Ascending aorta (tissue), 2 donors: ENCODE data around the gene PHPT1. TPM values are rescaled to one million over a fixed set of nuclear protein-coding genes. Genes with fewer than 3 reads are reported as not detected.
"Not testable (repeated sequence)": the region's sequence is repeated elsewhere in the genome, so short reads cannot be mapped to it uniquely, and the experiment has no call there.

Experiments used
- DNase-seq, 2 donors: peaks; one replicate each; pipeline ENCODE4 v3.0.0-alpha.2; 2019; ENCODE audit warnings: low spot score in 2 of 2
- H3K27ac ChIP-seq, 2 donors: fragments of 200-600 bp; sonication (generic); one replicate each; pipeline ENCODE4 v1.5.1; 2016 to 2017; ENCODE audit warnings: mild to moderate bottlenecking in 1 of 2
- H3K27me3 ChIP-seq: fragments of 200-600 bp; sonication (generic); one replicate; pipeline ENCODE4 v1.5.1; 2017
- H3K36me3 ChIP-seq, 2 donors: fragments of 200-600 bp; sonication (generic); one replicate each; pipeline ENCODE4 v1.5.1; 2016
- H3K4me1 ChIP-seq, 2 donors: fragments of 200-600 bp; sonication (generic); one replicate each; pipeline ENCODE4 v1.5.1; 2016 to 2017; ENCODE audit warnings: mild to moderate bottlenecking in 1 of 2
- H3K4me3 ChIP-seq, 2 donors: fragments of 200-600 bp; sonication (generic); one replicate each; pipeline ENCODE4 v1.5.1; 2016 to 2017; ENCODE audit warnings: mild to moderate bottlenecking in 1 of 2
- H3K9me3 ChIP-seq, 2 donors: fragments of 200-600 bp; sonication (generic); one replicate each; pipeline ENCODE4 v1.5.1; 2016
- intact Hi-C: fragments of 100-400 bp; cut with DNase I; formaldehyde crosslinking; loops from one replicate; pipeline ENCODE4 v1.15.1; 2023
- total RNA-seq: library from RNA; depleted of rRNA; stranded (reverse); fragments of >200 nt; gene quantifications from one replicate; pipeline ENCODE4 v1.1.0, GENCODE V29; 2016
- TF ChIP-seq, protein P1 (sequence below), 3 experiments: fragments of 200-600 bp in 2 of 3; fragments of 450-650 bp in 1 of 3; sonication (generic) in 2 of 3; IDR thresholded peaks; one replicate each; pipeline ENCODE4 v1.5.1; 2016 to 2019; ENCODE audit warnings: antibody characterized with exemption in 3 of 3, mild to moderate bottlenecking in 1 of 3, moderate library complexity in 1 of 3

Gene PHPT1
- total RNA-seq, 1 donor from 2014 or later = 108 TPM

- H3K27me3 ChIP-seq = no peaks in the 10 kb centered on the region
- H3K9me3 ChIP-seq = no peaks in the 10 kb centered on the region
- peaks cover 33 to 34% of the 10 kb centered on the region in 2 donors for H3K36me3 ChIP-seq
- DNase-seq = no peak
- TF ChIP-seq, protein P1, sequence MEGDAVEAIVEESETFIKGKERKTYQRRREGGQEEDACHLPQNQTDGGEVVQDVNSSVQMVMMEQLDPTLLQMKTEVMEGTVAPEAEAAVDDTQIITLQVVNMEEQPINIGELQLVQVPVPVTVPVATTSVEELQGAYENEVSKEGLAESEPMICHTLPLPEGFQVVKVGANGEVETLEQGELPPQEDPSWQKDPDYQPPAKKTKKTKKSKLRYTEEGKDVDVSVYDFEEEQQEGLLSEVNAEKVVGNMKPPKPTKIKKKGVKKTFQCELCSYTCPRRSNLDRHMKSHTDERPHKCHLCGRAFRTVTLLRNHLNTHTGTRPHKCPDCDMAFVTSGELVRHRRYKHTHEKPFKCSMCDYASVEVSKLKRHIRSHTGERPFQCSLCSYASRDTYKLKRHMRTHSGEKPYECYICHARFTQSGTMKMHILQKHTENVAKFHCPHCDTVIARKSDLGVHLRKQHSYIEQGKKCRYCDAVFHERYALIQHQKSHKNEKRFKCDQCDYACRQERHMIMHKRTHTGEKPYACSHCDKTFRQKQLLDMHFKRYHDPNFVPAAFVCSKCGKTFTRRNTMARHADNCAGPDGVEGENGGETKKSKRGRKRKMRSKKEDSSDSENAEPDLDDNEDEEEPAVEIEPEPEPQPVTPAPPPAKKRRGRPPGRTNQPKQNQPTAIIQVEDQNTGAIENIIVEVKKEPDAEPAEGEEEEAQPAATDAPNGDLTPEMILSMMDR (IDR thresholded peaks at IDR 0.05) = no peak
- H3K4me3 ChIP-seq = peak overlapping the region; percentile 81 to 97
- intact Hi-C loops = no loop called here
- H3K27ac ChIP-seq = peak overlapping the region; percentile 86 to 91
- H3K4me1 ChIP-seq = peaks cover 5 to 15% of the 10 kb centered on the region in 2 donors
Measured at GRCh38 chr9:136865041-136865767, 16.0 kb downstream of the PHPT1 start.

DNA sequence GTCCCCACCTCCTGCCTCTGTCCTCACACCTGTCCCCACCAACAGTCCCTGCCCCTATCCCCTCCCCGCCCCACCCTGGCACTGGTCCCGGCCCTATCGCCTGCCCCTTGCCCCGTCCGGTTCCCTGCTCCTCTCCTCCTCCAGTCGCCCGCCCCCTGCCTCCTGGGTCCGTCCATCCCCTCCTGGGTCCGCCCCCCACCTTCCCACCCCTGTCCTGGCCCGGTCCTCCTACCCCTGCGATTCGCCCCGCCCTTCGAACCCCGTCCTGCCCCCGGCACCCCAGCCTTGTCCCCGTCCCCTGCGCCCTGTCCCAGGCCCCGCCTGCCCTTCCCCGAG, 16.5 kb downstream of the PHPT1 start:
- Histone ChIP-seq H3K27me3 (no peaks in the 10 kb centered on the region), H3K36me3 (peaks cover 30 to 33% of the 10 kb centered on the region in 2 donors), H3K27ac (peak overlapping the region; percentile 86 to 91), H3K9me3 (no peaks in the 10 kb centered on the region), H3K4me1 (peaks cover 5 to 15% of the 10 kb centered on the region in 2 donors), H3K4me3 (peak overlapping the region; percentile 81 to 97)
- DNase-seq = no peak
- intact Hi-C loops = loop anchor here (1.0 kb wide), 3 partner anchors 16 to 79 kb away; partner anchors contain the start of genes FBXW5, PHPT1 and TRAF2
- TF ChIP-seq, protein P1 (IDR thresholded peaks at IDR 0.05) = no peak

DNA sequence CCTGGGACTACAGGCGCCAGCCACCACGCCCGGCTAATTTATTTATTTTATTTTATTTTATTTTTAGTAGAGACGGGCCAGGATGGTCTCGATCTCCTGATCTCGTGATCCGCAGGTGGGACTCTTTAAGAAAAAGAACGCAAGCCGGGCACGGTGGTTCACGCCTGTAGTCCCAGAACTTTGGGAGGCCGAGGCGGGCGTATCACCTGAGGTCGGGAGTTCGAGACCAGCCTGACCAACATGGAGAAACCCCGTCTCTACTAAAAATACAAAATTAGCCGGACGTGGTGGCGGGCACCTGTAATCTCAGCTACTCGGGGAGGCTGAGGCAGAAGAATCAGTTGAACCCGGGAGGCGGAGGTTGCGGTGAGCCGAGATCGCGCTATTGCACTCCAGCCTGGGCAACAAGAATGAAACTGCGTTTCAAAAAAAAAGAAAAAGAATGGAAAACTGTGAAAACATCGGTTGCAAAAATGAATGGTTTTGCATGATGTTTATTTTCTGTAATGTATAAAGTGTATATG, 17.8 kb downstream of the PHPT1 start:
- intact Hi-C loops = loop anchor here (1.0 kb wide), 3 partner anchors 18 to 77 kb away; partner anchors contain the start of genes FBXW5, PHPT1 and TRAF2
- H3K27me3 ChIP-seq, DNase-seq, H3K9me3 ChIP-seq: not testable (repeated sequence)
- peaks cover 5 to 15% of the 10 kb centered on the region in 2 donors for H3K4me1 ChIP-seq
- peak overlapping the region; percentile 61 to 71 for H3K27ac ChIP-seq
- H3K4me3 ChIP-seq = peak overlapping the region; percentile 81 to 97
- peaks cover 18 to 21% of the 10 kb centered on the region in 2 donors for H3K36me3 ChIP-seq

- peaks cover 5 to 15% of the 10 kb centered on the region in 2 donors for H3K4me1 ChIP-seq
- no peaks in the 10 kb centered on the region for H3K27me3 ChIP-seq
- TF ChIP-seq, protein P1 (IDR thresholded peaks at IDR 0.05) = no peak
- peaks cover 13 to 16% of the 10 kb centered on the region in 2 donors for H3K36me3 ChIP-seq
- no peak overlapping the region for H3K4me3 ChIP-seq
- intact Hi-C loops = no loop called here
- no peak overlapping the region for H3K27ac ChIP-seq
- no peaks in the 10 kb centered on the region for H3K9me3 ChIP-seq
- no peak for DNase-seq
Measured at GRCh38 chr9:136867480-136867879, 18.3 kb downstream of the PHPT1 start.

DNA sequence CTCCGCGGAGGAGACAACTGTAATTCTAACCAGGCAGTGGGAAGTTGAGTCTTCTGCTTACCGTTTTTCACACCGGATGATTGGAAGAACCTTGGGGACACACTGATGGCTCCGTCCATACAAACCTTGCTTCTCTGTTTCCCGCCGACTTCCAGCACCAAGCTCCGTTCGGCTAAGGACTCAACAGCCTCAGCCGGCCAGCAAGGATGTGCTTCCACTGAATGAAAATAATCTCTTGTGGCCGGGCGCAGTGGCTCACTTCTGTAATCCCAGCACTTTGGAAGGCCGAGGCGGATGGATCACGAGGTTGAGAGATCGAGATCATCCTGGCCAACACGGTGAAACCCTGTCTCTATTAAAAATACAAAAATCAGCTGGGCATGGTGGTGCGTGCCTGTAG, 18.7 kb downstream of the PHPT1 start:
- H3K27ac ChIP-seq = no peak overlapping the region
- intact Hi-C loops = no loop called here

GRCh38 chr9:136868644-136869043, 19.4 kb downstream of the PHPT1 start:
- Histone ChIP-seq H3K27me3 (no peaks in the 10 kb centered on the region), H3K36me3 (peaks cover 1 to 4% of the 10 kb centered on the region in 2 donors), H3K4me1 (peaks cover 5 to 15% of the 10 kb centered on the region in 2 donors), H3K9me3 (no peaks in the 10 kb centered on the region), H3K4me3 (no peak overlapping the region), H3K27ac (no peak overlapping the region)
- intact Hi-C loops = no loop called here
- no peak for DNase-seq
- TF ChIP-seq, protein P1 (IDR thresholded peaks at IDR 0.05) = no peak

More for the DNA sequence above, 18.7 kb downstream of the PHPT1 start:
- no peak for DNase-seq
- Histone ChIP-seq H3K36me3 (peaks cover 8 to 11% of the 10 kb centered on the region in 2 donors), H3K27me3 (no peaks in the 10 kb centered on the region), H3K9me3 (no peaks in the 10 kb centered on the region), H3K4me1 (peaks cover 5 to 15% of the 10 kb centered on the region in 2 donors), H3K4me3 (no peak overlapping the region)
- TF ChIP-seq, protein P1 (IDR thresholded peaks at IDR 0.05) = no peak

DNA sequence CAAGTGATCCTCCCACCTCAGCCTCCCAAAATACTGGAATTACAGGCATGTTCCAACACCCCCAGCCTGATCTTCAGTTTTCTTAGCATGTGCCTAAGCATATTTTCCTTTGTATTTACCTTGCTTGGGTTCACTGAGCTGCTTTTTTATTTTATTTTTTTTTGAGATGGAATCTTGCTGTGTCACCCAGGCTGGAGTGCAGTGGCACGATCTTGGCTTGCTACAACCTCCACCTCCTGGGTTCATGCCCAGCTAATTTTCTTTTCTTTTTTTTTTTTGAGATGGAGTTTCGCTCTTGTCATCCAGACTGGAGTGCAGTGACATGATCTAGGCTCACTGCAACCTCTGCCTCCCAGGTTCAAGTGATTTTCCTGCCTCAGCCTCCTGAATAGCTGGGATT, 20.4 kb downstream of the PHPT1 start:
- intact Hi-C loops = not testable (repeated sequence)

More for the DNA sequence above, 20.4 kb downstream of the PHPT1 start:
- H3K4me3 ChIP-seq, H3K27ac ChIP-seq, H3K36me3 ChIP-seq, DNase-seq, H3K27me3 ChIP-seq, H3K9me3 ChIP-seq: not testable (repeated sequence)
- peaks cover 5 to 11% of the 10 kb centered on the region in 2 donors for H3K4me1 ChIP-seq
